HG03108 (cell line): ENCODE data around the gene PIGV.

Experiments
- ATAC-seq: cut with Tn5 transposase; IDR thresholded peaks from one replicate; pipeline ENCODE4 v1.9.1; 2021; ENCODE audit warnings: moderate library complexity; ENCODE audit not compliant: unreplicated experiment

The PIGV gene

DNA sequence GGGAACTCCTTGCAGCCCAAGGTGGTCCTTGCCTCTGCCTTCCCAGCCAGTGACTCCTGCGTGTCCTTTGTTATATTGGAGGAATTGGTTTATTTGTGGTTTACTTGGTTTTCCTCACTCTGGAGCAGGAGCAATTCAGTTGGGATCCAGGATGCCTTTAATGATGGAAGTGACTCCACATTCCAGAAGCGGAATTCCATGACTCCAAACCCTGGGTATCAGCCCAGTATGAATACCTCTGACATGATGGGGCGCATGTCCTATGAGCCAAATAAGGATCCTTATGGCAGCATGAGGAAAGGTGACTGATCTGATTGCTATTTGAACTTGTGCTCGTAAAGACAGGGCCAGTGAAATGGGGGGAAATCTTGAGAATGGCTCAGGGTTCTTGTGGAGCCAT is 15.1 kb upstream of the PIGV start:
- no peak for ATAC-seq

DNA sequence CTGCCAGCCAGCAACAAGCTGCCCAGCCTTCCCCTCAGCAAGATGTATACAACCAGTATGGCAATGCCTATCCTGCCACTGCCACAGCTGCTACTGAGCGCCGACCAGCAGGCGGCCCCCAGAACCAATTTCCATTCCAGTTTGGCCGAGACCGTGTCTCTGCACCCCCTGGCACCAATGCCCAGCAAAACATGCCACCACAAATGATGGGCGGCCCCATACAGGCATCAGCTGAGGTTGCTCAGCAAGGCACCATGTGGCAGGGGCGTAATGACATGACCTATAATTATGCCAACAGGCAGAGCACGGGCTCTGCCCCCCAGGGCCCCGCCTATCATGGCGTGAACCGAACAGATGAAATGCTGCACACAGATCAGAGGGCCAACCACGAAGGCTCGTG is 13.3 kb upstream of the PIGV start:
- ATAC-seq = no peak

DNA sequence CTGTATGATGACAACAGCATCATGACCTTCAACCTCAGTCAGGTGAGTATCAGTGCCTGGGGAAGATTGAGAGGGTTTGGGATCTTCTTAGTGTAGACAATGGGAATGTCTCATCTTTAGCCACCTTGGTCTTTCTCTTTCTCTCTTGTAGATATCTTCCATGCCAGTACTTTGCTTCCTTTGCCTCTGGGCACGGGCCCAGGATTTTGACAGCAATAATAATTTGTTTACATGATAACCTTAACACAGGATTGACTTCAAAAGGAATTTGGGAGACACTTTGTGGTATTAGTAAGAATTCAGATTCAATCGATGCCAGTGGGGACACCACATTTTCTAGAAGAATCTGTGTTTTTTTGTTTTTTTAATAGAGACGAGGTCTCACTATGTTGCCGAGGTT is 12.1 kb upstream of the PIGV start:
- ATAC-seq = no peak

DNA sequence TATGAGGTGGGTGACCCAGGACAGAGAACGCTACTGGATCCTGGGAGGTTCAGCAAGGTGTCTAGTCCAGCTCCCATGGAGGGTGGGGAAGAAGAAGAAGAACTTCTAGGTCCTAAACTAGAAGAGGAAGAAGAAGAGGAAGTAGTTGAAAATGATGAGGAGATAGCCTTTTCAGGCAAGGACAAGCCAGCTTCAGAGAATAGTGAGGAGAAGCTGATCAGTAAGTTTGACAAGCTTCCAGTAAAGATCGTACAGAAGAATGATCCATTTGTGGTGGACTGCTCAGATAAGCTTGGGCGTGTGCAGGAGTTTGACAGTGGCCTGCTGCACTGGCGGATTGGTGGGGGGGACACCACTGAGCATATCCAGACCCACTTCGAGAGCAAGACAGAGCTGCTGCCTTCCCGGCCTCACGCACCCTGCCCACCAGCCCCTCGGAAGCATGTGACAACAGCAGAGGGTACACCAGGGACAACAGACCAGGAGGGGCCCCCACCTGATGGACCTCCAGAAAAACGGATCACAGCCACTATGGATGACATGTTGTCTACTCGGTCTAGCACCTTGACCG is 8.6 kb upstream of the PIGV start:
- ATAC-seq = no peak

DNA sequence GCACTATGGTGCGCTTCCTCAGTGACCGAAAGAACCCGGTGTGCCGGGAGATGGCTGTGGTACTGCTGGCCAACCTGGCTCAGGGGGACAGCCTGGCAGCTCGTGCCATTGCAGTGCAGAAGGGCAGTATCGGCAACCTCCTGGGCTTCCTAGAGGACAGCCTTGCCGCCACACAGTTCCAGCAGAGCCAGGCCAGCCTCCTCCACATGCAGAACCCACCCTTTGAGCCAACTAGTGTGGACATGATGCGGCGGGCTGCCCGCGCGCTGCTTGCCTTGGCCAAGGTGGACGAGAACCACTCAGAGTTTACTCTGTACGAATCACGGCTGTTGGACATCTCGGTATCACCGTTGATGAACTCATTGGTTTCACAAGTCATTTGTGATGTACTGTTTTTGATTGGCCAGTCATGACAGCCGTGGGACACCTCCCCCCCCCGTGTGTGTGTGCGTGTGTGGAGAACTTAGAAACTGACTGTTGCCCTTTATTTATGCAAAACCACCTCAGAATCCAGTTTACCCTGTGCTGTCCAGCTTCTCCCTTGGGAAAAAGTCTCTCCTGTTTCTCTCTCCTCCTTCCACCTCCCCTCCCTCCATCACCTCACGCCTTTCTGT is 7.3 kb upstream of the PIGV start:
- ATAC-seq = no peak

DNA sequence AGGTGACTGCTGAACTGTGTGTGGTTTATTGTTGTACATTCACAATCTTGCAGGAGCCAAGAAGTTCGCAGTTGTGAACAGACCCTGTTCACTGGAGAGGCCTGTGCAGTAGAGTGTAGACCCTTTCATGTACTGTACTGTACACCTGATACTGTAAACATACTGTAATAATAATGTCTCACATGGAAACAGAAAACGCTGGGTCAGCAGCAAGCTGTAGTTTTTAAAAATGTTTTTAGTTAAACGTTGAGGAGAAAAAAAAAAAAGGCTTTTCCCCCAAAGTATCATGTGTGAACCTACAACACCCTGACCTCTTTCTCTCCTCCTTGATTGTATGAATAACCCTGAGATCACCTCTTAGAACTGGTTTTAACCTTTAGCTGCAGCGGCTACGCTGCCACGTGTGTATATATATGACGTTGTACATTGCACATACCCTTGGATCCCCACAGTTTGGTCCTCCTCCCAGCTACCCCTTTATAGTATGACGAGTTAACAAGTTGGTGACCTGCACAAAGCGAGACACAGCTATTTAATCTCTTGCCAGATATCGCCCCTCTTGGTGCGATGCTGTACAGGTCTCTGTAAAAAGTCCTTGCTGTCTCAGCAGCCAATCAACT is 6.4 kb upstream of the PIGV start:
- ATAC-seq = no peak

DNA sequence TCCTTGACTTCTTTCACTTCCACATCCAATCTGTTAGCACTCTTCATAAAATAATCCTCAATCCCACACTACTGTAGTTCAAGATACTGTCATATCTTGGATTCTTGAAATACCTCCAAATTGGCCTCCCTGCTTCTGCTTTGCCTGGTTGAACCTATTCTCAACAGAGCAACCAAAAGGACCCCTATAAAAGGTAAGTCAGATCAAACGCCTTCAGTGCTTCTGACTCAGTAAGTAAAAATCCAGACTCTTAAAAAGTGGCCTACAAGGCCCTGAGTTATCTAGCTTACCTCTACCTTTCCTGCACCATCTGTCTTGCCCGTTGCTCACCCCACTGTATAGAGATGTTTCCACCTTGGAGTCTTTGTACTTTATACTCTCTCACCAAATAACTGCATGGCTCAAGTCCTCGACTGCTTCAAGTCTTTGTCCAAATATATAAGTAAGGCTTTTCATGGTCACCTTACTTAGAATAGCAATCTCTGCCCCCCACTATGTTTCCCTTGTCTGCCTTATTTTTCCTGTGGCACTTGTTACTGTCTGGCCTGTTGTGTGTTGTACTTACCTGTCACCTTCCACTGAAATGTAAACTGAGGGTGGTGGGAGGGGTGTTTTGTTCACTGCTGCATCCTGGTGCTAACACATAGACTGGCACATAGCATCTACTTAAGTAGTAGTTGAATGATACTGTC is 5.1 kb upstream of the PIGV start:
- no peak for ATAC-seq

DNA sequence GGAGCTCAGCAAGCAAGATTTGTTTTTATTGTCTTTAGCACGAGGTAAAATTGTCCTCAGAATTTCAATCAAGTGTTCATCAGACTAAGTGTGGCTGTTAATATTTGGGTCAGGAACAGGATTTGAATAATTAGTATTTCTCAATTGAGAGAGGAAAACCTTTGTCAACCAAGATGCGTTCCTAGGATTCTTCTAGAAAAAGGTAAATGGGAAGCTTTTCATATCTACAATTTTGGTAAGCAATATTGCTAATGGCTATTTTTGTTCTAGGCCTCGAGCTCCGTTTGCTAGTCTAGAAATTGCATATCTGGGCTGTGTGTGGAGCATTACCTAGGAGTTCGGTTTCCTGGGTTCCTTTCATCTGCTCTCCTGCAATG is 4.1 kb upstream of the PIGV start:
- no peak for ATAC-seq

DNA sequence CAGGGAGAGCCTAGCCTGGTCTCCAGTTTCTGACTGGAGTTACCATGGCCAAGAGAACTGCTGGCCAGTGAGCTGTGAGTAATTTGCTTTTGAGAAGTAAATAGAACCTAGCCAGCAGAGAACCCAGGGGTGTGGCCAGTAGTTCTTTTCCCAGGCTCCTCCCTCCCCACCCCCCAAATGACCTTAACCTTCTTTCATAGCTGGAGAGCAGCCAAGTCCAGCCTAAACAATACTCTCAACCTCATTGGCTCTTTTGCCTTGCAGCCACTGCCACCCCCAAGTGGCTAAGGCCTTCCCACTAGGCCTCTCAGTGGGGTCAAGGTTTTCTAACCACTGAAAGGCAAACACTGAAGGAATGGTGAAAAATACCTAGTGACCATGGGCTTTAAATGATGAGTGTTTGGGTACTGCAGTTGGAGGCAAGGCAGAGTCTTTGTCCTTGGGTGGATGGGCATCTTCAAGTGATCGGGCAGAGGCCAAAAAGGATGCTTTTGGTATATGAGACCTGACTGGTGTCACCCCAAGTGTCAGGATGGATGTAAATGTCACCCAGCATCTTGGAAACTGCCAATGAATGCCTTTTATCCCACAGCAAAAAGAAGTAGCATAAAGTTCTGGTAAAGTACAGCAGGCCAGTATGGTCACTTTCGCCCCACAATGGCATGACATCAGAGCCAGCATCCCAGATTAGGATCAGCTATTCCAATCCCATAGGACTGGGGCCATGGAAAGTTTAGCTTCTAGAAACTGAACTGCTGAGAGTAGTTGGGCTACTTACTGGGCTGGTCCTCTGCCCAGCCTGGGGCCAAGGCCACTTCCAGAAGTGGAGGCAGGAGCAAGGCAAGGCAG is 3.5 kb upstream of the PIGV start:
- ATAC-seq = no peak

DNA sequence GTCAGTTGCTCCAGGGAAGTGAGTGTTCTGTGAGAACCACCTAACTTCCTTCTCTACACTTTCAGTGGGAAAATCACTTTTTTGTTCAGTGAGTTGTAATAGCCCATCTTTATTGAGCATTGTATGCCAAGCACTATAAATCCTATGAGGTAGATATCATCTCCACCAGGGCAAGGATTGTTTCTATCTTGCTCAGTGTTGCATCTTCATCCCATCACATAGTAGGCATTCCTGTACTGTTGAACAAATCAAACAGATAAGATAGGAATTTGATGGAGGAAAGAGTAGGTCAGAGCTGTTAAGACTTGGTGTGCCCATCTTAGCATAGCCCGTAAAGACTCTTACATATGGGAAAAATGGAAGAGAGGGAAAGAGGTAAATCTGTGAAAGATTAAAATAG is 2.9 kb upstream of the PIGV start:
- ATAC-seq = no peak

DNA sequence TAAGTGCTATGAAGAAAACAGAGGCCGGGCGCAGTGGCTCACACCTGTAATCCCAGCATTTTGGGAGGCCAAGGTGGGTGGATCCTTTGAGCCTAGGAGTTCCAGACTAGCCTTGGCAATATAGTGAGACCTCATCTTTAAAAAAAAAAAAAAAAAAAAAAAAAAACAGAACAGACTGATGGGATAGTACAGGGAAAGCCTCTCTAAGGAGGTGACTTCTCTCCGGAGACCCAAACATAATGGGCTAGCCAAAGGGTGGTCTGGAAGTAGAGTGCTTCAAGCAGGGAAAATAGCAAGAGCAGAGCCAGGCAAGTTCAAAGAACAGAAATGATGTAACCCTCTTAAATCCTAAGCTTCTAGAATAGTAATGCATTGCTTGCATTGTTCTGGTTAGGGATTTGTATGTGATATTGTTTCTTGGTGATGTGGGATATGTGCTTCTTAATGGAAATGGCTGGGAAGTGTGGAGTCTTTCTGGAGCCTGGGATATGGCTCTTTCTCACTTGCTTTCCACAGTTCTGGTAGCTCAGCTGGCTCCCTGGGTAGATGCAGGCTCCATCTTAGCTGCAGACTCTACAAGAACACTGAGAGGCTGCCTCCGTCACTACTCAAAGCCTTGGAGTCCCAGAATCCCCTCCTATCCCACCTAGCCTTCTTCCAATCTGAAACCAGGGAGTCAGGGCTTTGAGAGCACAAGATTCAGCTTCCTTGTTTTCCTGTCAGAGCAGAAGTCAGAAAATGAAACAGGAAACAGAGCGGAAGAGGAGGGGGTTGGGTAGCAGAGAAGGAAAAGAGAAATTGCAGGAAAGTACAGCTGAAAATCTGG is 1.9 kb upstream of the PIGV start:
- no peak for ATAC-seq

DNA sequence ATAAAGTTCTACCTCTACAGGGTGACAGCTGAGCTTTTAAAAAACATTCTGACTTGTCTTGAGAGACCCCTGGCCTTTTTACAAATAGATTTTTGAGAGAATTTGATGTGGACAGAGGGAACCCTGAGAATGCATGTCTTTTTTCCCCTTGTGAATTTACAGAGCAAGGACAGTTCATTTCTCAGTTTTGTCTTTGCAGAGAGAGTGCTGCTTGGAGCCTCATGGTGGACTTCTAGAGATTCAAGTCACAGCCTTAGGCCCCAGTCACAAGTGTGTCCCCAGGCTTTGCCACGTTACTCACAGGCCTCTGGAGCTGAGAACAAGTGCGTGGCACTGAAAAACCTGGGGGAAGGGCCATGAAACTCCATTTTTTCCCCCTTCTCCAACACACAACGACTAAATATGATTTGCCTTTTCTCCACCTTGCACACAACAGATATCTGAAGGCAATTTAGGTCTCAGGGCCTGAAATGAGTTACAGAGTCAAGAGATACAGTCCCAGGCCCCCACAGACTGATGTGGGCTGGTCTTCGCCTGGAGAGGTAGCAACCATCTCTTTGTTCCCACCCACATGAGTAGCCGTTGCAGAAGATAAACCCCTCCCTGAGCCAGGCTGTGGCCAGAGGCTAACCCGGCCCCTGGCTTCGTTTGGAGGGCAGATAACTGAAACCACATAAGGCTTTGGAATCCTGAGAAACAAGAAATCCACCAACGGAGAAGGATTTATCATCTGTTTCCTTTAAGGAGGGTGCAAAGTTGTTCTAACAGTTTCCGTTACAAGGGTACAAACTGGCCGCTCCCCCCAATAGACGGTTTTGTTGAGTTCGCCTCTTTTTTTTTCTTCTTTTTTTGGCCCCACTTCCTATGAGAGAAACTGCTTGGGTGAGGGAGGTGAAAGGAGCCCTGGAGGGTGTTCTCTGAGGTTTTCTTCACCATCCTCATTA is 1.0 kb upstream of the PIGV start:
- no peak for ATAC-seq

DNA sequence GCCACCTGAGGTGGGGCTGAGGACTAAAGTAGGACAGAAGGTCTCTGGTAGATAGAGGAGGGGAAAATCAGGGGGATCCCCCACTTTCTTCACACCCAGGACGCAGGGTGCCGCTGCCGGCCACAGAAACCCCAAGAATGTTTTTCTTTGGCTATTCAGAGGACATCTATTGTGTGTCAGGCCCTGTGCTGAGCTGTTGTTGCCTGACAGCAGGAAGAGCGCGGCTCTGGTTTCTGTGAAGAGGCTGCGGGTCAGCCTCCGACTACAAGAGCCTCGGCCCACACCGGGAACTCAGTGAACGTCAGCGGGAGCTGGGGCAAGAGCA is 407 bp upstream of the PIGV start:
- peak; percentile 35 for ATAC-seq

DNA sequence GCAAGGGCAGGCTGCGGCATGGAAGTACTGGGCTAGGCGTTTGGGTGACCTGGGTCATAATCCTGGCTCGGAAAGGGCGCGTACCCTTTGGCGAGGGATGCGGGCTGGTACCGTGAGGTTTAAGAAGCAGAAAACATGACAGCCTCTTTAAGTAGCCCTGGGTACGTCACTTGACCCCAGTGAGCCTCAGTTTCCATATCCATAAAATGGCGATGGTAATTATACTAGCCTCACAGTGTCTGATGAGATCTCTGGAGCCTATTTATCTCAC is 700 bp downstream of the PIGV start:
- no peak for ATAC-seq

DNA sequence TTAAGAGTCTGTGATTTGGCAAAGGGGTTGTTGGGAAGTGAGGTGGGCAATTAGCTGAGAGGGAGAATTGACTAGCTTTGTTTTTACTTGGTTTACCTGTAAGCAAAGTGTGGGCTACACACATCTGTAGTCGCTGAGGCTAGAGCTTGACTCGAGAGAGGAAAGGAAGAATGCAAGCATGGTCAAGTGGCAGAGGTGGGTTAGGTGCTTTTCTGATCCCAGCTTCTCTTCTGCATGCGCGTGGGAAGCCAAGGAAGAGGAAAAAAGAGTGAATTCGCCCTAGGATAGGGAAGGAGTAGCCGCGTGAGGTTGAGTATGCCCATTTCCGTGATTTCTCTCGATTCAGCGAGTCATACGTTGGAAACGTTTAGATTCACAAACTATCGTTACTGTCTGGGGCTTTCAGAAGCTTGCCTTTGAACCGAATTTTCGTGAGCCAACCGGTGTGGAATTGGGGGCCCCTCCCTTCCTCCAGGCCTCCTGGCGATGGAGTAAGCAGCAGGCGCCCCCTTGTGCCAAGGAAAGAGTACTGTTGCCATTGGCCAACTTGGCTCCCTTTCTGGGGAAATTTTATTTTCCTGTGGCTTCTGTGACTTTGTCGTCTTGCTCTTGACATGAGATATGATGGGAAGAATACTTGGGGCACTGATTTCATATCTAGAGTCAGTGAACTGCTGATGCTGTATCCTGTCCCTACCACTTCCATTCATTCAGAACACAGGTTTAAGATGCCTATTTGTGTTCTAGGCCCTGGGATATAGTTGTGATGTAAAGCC is 1.3 kb downstream of the PIGV start:
- ATAC-seq = peak; percentile 23

DNA sequence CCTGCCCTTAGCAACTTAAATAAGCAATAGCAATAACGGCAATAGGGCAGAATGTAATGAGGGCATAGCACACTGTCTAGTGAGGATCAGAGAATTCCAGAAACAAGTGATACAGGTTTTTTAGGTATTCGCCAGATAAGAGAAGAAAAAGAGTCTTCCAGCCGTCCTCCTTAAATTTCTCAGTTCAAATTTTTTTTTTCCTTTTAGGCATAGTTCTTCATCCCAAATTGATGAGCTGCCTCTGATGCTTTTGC is 1.8 kb downstream of the PIGV start:
- ATAC-seq = no peak

DNA sequence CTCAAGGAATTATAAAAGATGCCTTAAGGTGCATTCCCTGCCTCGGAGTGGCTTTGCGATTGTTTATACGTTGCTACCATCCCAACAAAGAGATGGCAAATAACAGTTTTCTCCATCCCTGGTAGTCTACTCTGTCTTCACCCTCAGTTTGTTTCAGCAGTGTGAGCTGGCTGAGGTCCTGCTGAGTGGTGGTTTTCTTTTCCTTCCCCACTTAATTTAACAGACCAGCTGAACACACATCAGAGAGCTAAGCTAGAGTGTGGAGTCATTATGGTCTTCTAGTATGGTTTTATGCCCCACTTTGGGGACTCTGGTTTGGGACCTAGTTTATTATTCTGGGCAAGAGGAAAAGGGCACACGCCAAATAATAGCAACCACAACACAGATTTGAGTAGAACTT is 2.2 kb downstream of the PIGV start:
- no peak for ATAC-seq

DNA sequence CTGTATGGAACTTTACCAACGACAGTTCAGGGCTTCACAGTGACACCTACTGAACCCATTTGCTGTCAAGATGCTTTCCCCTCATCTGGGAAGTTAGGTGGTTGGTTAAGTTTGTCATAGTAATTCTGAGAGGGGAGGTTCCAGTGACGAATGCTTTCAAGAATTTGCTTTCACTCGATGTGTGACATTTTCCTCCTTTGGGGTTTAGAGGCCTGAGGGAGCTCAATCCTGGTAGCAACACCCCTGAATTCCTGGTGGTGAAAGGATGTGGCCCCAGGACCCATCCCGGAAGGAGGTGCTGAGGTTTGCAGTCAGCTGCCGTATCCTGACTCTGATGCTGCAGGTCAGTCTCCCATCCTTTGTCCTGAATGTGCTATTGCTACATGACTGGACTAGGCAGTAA is 2.8 kb downstream of the PIGV start:
- ATAC-seq = no peak

DNA sequence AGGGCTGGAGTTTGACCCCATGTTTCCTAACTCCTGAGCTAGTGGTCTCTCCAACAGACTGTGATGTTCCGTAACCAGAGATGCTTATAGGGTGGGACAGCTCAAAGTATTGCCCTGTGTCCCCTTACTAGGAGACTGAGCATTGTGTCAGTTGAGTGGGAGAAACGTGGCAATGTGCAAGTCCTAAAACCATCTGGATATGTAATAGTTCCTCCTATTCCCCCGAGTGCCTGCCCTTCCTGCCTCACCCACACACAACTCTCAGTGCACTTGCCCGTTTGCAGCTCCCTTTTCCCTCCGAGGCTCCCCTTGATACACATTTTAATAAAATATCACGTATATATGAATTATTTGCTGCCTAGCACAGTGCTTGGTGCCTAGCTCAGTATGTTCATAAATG is 3.4 kb downstream of the PIGV start:
- ATAC-seq = no peak
